Fibroblast of lung (primary cell): Measurements from ENCODE around the gene PUS1. TPM values are rescaled to one million over a fixed set of nuclear protein-coding genes. Genes with fewer than 3 reads are reported as not detected.

Experiments
- DNase-seq, 2 donors: peaks; one replicate each; pipeline versions ENCODE4 v3.0.0 to v3.0.0-alpha.2; 2010; ENCODE audit warnings: low read depth in 2 of 2
- H2AFZ ChIP-seq: 2 replicates; pipeline ENCODE4 v1.5.1; 2012; ENCODE audit warnings: low read length, control low read depth, inconsistent platforms
- H3K27ac ChIP-seq: 2 replicates; pipeline ENCODE4 v1.5.1; 2011; ENCODE audit warnings: low read length, control low read depth; ENCODE audit not compliant: insufficient read depth
- H3K27me3 ChIP-seq: 2 replicates; pipeline ENCODE4 v1.5.1; 2011; ENCODE audit warnings: mild to moderate bottlenecking, low read length; ENCODE audit not compliant: control insufficient read depth, insufficient read depth
- H3K36me3 ChIP-seq: 2 replicates; pipeline ENCODE4 v1.5.1; 2011; ENCODE audit warnings: low read length; ENCODE audit not compliant: control insufficient read depth, insufficient read depth
- H3K4me1 ChIP-seq: 2 replicates; pipeline ENCODE4 v1.5.1; 2011; ENCODE audit warnings: low read length; ENCODE audit not compliant: control insufficient read depth, insufficient read depth; ENCODE audit errors: extremely low read depth
- H3K4me2 ChIP-seq: 2 replicates; pipeline ENCODE4 v1.5.1; 2011; ENCODE audit warnings: low read length, control low read depth; ENCODE audit not compliant: insufficient read depth; ENCODE audit errors: extremely low read depth
- H3K4me3 ChIP-seq, 4 experiments: fragments of 200-600 bp in 1 of 4; sonication (generic) in 1 of 4; replicated peaks in 1 of 4; 2 replicates each; pipeline ENCODE4 v1.5.1; 2011 to 2016; ENCODE audit warnings: low read length in 4 of 4, low read depth in 3 of 4, mild to moderate bottlenecking in 3 of 4, control low read depth in 2 of 4, inconsistent platforms in 1 of 4, mixed read lengths in 1 of 4; ENCODE audit not compliant: insufficient read depth in 1 of 4; ENCODE audit errors: control extremely low read depth in 1 of 4
- H3K79me2 ChIP-seq: 2 replicates; pipeline ENCODE4 v1.5.1; 2012; ENCODE audit warnings: mild to moderate bottlenecking, low read length, inconsistent platforms; ENCODE audit not compliant: control insufficient read depth, insufficient read depth
- H3K9ac ChIP-seq: 2 replicates; pipeline ENCODE4 v1.5.1; 2011; ENCODE audit warnings: mild to moderate bottlenecking, low read length, control low read depth; ENCODE audit not compliant: insufficient read depth
- H3K9me3 ChIP-seq: 2 replicates; pipeline ENCODE4 v1.5.1; 2012; ENCODE audit warnings: low read depth, low read length; ENCODE audit not compliant: control insufficient read depth, insufficient read depth
- H4K20me1 ChIP-seq: 2 replicates; pipeline ENCODE4 v1.5.1; 2011; ENCODE audit warnings: low read length; ENCODE audit not compliant: control insufficient read depth, insufficient read depth; ENCODE audit errors: extremely low read depth
- CTCF ChIP-seq, 2 donors: IDR thresholded peaks in 1 of 2; conservative IDR thresholded peaks in 1 of 2; 1 replicate in 1 of 2; 2 replicates in 1 of 2; pipeline ENCODE4 v1.5.1; 2011 to 2012; ENCODE audit warnings: low read length in 2 of 2, control low read depth in 1 of 2, inconsistent platforms in 1 of 2, low read depth in 1 of 2, mild to moderate bottlenecking in 1 of 2
- EZH2 ChIP-seq: IDR thresholded peaks from 2 replicates; pipeline ENCODE4 v1.5.1; 2012; ENCODE audit warnings: low read length, control low read depth, mild to moderate bottlenecking; ENCODE audit errors: missing control alignments
- polyA plus RNA-seq, 2 donors: library from polyadenylated mRNA; depleted of rRNA in 1 of 2; stranded (reverse) in 1 of 2; unstranded in 1 of 2; fragments of >200 nt; gene quantifications; 2 replicates each; pipeline ENCODE4 v1.2.1, GENCODE V29; 2011 to 2012; ENCODE audit warnings: missing spikeins in 1 of 2
- total RNA-seq: library from RNA; depleted of rRNA; stranded (reverse); fragments of >200 nt; gene quantifications from 2 replicates; pipeline ENCODE4 v1.2.1, GENCODE V29; 2014

PUS1 gene
- total and polyA plus RNA-seq, 2 donors (not counting 1 experiment from before 2014, with no cell fraction given), result 8.3 to 10.1 TPM

GRCh38 chr12:131895640-131896079 lies 33.4 kb upstream of the PUS1 start:
- H3K9me3 ChIP-seq, result no peaks in the 10 kb centered on the region
- H3K27ac ChIP-seq, result peak overlapping the region; percentile 91
- no peak for TF ChIP-seq CTCF (conservative IDR thresholded peaks at IDR 0.05 in 1 of 2, IDR thresholded peaks at IDR 0.05 in 1 of 2; ENCODE audit: low read depth in 1 of 2, low read length in 2 of 2)
- TF ChIP-seq EZH2, result no peak
- no peaks in the 10 kb centered on the region for H4K20me1 ChIP-seq
- H3K9ac ChIP-seq, result peak overlapping the region; percentile 84
- no peak overlapping the region for H2AFZ ChIP-seq
- peaks cover 7% of the 10 kb centered on the region for H3K4me1 ChIP-seq
- H3K27me3 ChIP-seq, result no peaks in the 10 kb centered on the region
- no peak for DNase-seq
- H3K4me3 ChIP-seq, result peak overlapping the region; percentile 38 to 77 (median 56)
- no peaks in the 10 kb centered on the region for H3K36me3 ChIP-seq
- peaks cover 4% of the 10 kb centered on the region for H3K79me2 ChIP-seq
- peak overlapping the region; percentile 97 for H3K4me2 ChIP-seq

DNA sequence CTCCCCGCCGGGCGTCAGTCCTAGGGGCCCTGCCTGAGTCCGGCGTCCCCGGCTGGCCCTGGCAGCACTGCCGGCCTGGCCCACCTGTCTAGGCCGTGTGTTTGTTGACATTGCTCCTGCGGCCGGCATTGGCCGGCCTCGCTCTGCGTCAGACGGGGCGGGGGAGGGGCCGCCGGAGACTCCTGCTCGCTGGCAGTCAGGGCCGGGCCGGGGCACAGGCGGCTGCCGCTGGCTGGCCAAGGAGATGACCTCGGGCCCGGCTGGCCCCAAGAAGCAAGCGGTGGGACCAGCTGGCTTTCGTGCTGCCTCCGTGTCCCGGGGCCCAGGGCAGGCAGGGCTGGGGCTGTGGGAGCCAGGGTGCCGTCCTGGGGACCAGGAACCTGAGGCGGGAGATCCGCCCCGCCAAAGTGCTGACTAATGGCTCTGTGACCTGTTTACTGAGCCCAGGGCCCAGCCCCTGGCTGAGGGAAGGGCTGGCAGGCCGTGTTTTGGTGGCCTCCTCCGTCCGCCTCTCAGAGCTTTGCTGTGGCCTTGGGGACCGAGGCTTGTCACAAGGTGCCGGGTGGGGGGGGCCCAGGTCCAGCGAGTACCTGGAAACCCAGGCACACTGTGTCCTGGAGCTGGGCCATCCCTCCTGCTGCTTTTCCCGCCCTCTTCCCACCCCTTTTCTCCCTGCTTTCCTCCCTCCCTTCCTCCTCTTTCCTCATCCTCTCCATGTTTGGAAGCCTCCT lies 32.8 kb upstream of the PUS1 start:
- H3K4me2 ChIP-seq, result peak overlapping the region; percentile 97
- no peak for TF ChIP-seq EZH2
- no peak for TF ChIP-seq CTCF (conservative IDR thresholded peaks at IDR 0.05 in 1 of 2, IDR thresholded peaks at IDR 0.05 in 1 of 2; ENCODE audit: low read depth in 1 of 2, low read length in 2 of 2)
- H4K20me1 ChIP-seq, result no peaks in the 10 kb centered on the region
- peaks cover 7% of the 10 kb centered on the region for H3K4me1 ChIP-seq
- H3K9ac ChIP-seq, result peak overlapping the region; percentile 84
- DNase-seq, result peak; percentile 88 to 94
- H3K27ac ChIP-seq, result peak overlapping the region; percentile 91
- peak overlapping the region; percentile 38 to 77 (median 56) for H3K4me3 ChIP-seq
- no peaks in the 10 kb centered on the region for H3K36me3 ChIP-seq
- peak overlapping the region; percentile 17 for H2AFZ ChIP-seq
- H3K9me3 ChIP-seq, result no peaks in the 10 kb centered on the region
- no peaks in the 10 kb centered on the region for H3K27me3 ChIP-seq
- peaks cover 4% of the 10 kb centered on the region for H3K79me2 ChIP-seq

- Histone ChIP-seq H3K9me3 (no peaks in the 10 kb centered on the region), H3K79me2 (peaks cover 4% of the 10 kb centered on the region), H3K27ac (peak overlapping the region; percentile 91), H4K20me1 (no peaks in the 10 kb centered on the region), H3K4me2 (peak overlapping the region; percentile 13), H2AFZ (no peak overlapping the region), H3K36me3 (no peaks in the 10 kb centered on the region), H3K4me3 (peak overlapping the region in 2 of 4 experiments; percentile 39 to 77), H3K4me1 (peaks cover 7% of the 10 kb centered on the region), H3K27me3 (no peaks in the 10 kb centered on the region), H3K9ac (no peak overlapping the region)
- TF ChIP-seq CTCF (conservative IDR thresholded peaks at IDR 0.05 in 1 of 2, IDR thresholded peaks at IDR 0.05 in 1 of 2; ENCODE audit: low read depth in 1 of 2, low read length in 2 of 2), result no peak
- TF ChIP-seq EZH2, result no peak
- DNase-seq, result no peak
Observed at GRCh38 chr12:131896811-131897270, 32.2 kb upstream of the PUS1 start.
